Lower lobe of right lung (tissue), 2 donors: ENCODE data around the gene CAMK2D. TPM values are rescaled to one million over a fixed set of nuclear protein-coding genes. Genes with fewer than 3 reads are reported as not detected.

ENCODE experiments used
- ATAC-seq, 2 donors: fragments of 200-7000 bp; cut with Tn5 transposase; one replicate each; pipeline ENCODE4 v1.9.1; 2020 to 2022; ENCODE audit warnings: mild to moderate bottlenecking in 2 of 2, moderate library complexity in 2 of 2
- DNase-seq: peaks from one replicate; pipeline ENCODE4 v3.0.0-alpha.2; 2020
- H3K27ac ChIP-seq: fragments of 200-600 bp; one replicate; pipeline ENCODE4 v1.8.0; 2022
- H3K27me3 ChIP-seq: fragments of 200-600 bp; one replicate; pipeline ENCODE4 v1.8.0; 2022; ENCODE audit warnings: low read depth
- H3K36me3 ChIP-seq: fragments of 200-600 bp; one replicate; pipeline ENCODE4 v1.8.0; 2022; ENCODE audit warnings: mild to moderate bottlenecking
- H3K4me1 ChIP-seq: fragments of 200-600 bp; one replicate; pipeline ENCODE4 v1.8.0; 2022
- H3K4me3 ChIP-seq: fragments of 200-600 bp; one replicate; pipeline ENCODE4 v1.8.0; 2022; ENCODE audit warnings: mild to moderate bottlenecking
- H3K9me3 ChIP-seq: fragments of 200-600 bp; one replicate; pipeline ENCODE4 v1.8.0; 2022
- intact Hi-C: fragments of 100-400 bp; cut with DNase I; formaldehyde crosslinking; loops from one replicate; pipeline ENCODE4 v1.11.0; 2022
- total RNA-seq: library from RNA; stranded (reverse); fragmentation: NEBNext Ultra II Directional; extraction: Animal tissue kit (Norgen Biotek cat#: 25700); gene quantifications from one replicate; pipeline ENCODE4 v1.2.1, GENCODE V29; 2021
- TF ChIP-seq, protein P1 (sequence below): fragments of 200-600 bp; IDR thresholded peaks from one replicate; pipeline ENCODE4 v1.8.0; 2022; ENCODE audit warnings: antibody characterized with exemption, mild to moderate bottlenecking
- donor health status: DM: no; HTN: yes; CAD: no; lungs with severe emphysema.

The CAMK2D gene
- total RNA-seq, 1 donor from 2014 or later, result 40.7 TPM

- Histone ChIP-seq H3K27ac (no peak overlapping the region), H3K36me3 (no peaks in the 10 kb centered on the region), H3K9me3 (no peaks in the 10 kb centered on the region), H3K4me1 (peaks cover 5% of the 10 kb centered on the region), H3K4me3 (no peak overlapping the region), H3K27me3 (no peaks in the 10 kb centered on the region)
- ATAC-seq (no peak), DNase-seq (no peak)
- TF ChIP-seq, protein P1, sequence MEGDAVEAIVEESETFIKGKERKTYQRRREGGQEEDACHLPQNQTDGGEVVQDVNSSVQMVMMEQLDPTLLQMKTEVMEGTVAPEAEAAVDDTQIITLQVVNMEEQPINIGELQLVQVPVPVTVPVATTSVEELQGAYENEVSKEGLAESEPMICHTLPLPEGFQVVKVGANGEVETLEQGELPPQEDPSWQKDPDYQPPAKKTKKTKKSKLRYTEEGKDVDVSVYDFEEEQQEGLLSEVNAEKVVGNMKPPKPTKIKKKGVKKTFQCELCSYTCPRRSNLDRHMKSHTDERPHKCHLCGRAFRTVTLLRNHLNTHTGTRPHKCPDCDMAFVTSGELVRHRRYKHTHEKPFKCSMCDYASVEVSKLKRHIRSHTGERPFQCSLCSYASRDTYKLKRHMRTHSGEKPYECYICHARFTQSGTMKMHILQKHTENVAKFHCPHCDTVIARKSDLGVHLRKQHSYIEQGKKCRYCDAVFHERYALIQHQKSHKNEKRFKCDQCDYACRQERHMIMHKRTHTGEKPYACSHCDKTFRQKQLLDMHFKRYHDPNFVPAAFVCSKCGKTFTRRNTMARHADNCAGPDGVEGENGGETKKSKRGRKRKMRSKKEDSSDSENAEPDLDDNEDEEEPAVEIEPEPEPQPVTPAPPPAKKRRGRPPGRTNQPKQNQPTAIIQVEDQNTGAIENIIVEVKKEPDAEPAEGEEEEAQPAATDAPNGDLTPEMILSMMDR, result no peak
- intact Hi-C loops, result no loop called here
Measured at GRCh38 chr4:113744667-113745240, 16.8 kb downstream of the CAMK2D start.

- TF ChIP-seq, protein P1, result no peak
- Histone ChIP-seq H3K4me3 (no peak overlapping the region), H3K27ac (no peak overlapping the region), H3K27me3 (no peaks in the 10 kb centered on the region), H3K4me1 (peaks cover 4% of the 10 kb centered on the region), H3K36me3 (no peaks in the 10 kb centered on the region), H3K9me3 (no peaks in the 10 kb centered on the region)
- ATAC-seq (no peak), DNase-seq (no peak)
- intact Hi-C loops, result no loop called here
Measured at GRCh38 chr4:113743690-113744089, 17.8 kb downstream of the CAMK2D start.

DNA sequence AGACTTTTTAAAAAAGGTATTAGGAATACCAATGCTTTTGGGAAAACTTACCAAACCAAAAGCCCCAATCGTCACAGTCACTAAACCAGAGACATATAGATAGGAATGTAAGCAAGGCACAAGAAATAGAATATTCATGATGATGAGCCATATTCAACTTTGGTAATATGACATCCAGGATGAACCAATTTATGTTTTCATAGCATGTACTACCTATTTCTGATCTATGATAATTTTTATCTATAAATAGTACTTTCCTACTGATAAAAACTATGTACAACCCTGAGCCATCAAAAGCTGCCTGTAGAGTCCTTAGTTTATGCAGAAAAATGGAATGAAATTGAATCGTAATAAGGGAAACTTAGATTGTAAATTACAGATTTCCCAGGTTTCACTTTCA, 18.9 kb downstream of the CAMK2D start:
- intact Hi-C loops, result no loop called here
- DNase-seq (no peak), ATAC-seq (no peak)
- no peaks in the 10 kb centered on the region for H3K36me3 ChIP-seq
- no peaks in the 10 kb centered on the region for H3K9me3 ChIP-seq
- peaks cover 10% of the 10 kb centered on the region for H3K4me1 ChIP-seq
- no peaks in the 10 kb centered on the region for H3K27me3 ChIP-seq
- H3K27ac ChIP-seq, result no peak overlapping the region
- TF ChIP-seq, protein P1, result no peak
- no peak overlapping the region for H3K4me3 ChIP-seq

GRCh38 chr4:113741956-113742355, 19.6 kb downstream of the CAMK2D start:
- Histone ChIP-seq H3K4me1 (peaks cover 10% of the 10 kb centered on the region), H3K27ac (no peak overlapping the region), H3K9me3 (no peaks in the 10 kb centered on the region), H3K4me3 (no peak overlapping the region), H3K36me3 (no peaks in the 10 kb centered on the region), H3K27me3 (no peaks in the 10 kb centered on the region)
- TF ChIP-seq, protein P1, result no peak
- intact Hi-C loops, result no loop called here
- ATAC-seq (no peak), DNase-seq (no peak)

DNA sequence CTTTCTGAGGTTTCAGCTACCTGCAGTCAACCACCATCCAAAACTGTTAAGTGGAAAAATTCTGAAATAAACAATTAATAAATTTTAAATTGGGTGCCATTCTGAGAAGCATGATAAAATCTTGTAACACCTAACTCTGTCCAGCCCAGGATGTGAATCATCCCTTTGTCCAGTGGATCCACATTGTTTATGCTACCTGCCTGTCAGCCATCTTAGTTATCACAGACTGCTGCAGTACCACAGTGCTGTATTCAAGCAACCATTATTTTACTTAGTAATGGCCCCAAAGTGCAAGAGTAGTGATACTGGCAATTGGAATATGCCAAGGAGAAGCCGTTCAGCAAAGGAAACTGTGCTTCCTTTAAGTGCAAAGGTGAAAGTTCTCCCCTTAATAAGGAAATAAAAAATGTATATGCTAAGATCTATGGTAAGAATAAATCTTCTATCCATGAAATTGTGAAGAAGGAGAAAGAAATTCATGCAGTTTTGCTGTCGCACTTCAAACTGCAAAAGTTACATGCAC, 20.6 kb downstream of the CAMK2D start:
- H3K27ac ChIP-seq, result no peak overlapping the region
- H3K4me1 ChIP-seq, result peaks cover 10% of the 10 kb centered on the region
- H3K9me3 ChIP-seq, result no peaks in the 10 kb centered on the region
- H3K27me3 ChIP-seq, result no peaks in the 10 kb centered on the region
- H3K4me3 ChIP-seq, result no peak overlapping the region
- no peaks in the 10 kb centered on the region for H3K36me3 ChIP-seq
- intact Hi-C loops, result no loop called here
- TF ChIP-seq, protein P1, result no peak
- no peak for ATAC-seq
- DNase-seq, result no peak
